Omental fat pad (tissue), 4 donors: ENCODE measurements around the gene LDB3. TPM values are rescaled to one million over a fixed set of nuclear protein-coding genes. Genes with fewer than 3 reads are reported as not detected.
"Not testable (repeated sequence)": the region's sequence is repeated elsewhere in the genome, so short reads cannot be mapped to it uniquely, and the experiment has no call there.

Experiments used
- ATAC-seq: fragments of 150-250 bp; one replicate; pipeline ENCODE4 v1.9.1; 2016; ENCODE audit warnings: mild to moderate bottlenecking, moderate library complexity; ENCODE audit not compliant: low FRiP score
- DNase-seq: peaks from one replicate; pipeline ENCODE4 v3.0.0-alpha.2; 2019; ENCODE audit warnings: low spot score
- CTCF ChIP-seq, 3 donors: fragments of 450-650 bp; IDR thresholded peaks; one replicate each; pipeline ENCODE4 v1.5.1; 2016 to 2017; ENCODE audit warnings: antibody characterized with exemption in 3 of 3, mild to moderate bottlenecking in 3 of 3, moderate library complexity in 2 of 3
- total RNA-seq, 4 donors: library from RNA; depleted of rRNA; stranded (reverse); fragments of >200 nt; gene quantifications; one replicate each; pipeline ENCODE4 v1.1.0, GENCODE V29; 2016

Gene LDB3
- total RNA-seq, 4 donors from 2014 or later, result 0.56 to 22.4 (median 0.65) TPM

GRCh38 chr10:86727470-86727869 is 59.2 kb downstream of the LDB3 start:
- no peak for TF ChIP-seq CTCF (IDR thresholded peaks at IDR 0.05)
- DNase-seq (no peak), ATAC-seq (no peak)

GRCh38 chr10:86728056-86728455 is 59.7 kb downstream of the LDB3 start:
- TF ChIP-seq CTCF (IDR thresholded peaks at IDR 0.05), result no peak
- ATAC-seq (no peak), DNase-seq (no peak)

- ATAC-seq (no peak), DNase-seq (no peak)
- no peak for TF ChIP-seq CTCF (IDR thresholded peaks at IDR 0.05)
Observed at GRCh38 chr10:86729677-86730076, 61.4 kb downstream of the LDB3 start.

GRCh38 chr10:86730227-86730626 is 61.9 kb downstream of the LDB3 start:
- TF ChIP-seq CTCF (IDR thresholded peaks at IDR 0.05), result no peak
- DNase-seq, result no peak
- no peak for ATAC-seq

GRCh38 chr10:86732771-86733170 is 64.5 kb downstream of the LDB3 start:
- DNase-seq (no peak), ATAC-seq (no peak)
- no peak for TF ChIP-seq CTCF (IDR thresholded peaks at IDR 0.05)

GRCh38 chr10:86733260-86733671 is 65.0 kb downstream of the LDB3 start:
- ATAC-seq (no peak), DNase-seq (no peak)
- TF ChIP-seq CTCF (IDR thresholded peaks at IDR 0.05), result no peak

- no peak for ATAC-seq
- no peak for TF ChIP-seq CTCF (IDR thresholded peaks at IDR 0.05)
- DNase-seq, result no peak
Observed at GRCh38 chr10:86734207-86734988, 66.1 kb downstream of the LDB3 start.

GRCh38 chr10:86735278-86735677 is 67.0 kb downstream of the LDB3 start:
- not testable (repeated sequence) for ATAC-seq, DNase-seq
